Stimulated activated CD4-positive, alpha-beta T cell treated with anti-CD3 and anti-CD28 coated beads, Interleukin-12 subunit alpha, Interleukin-12 subunit beta, amount 100 ng/mL, for 48 hours (primary cell): ENCODE results near the gene PPP1R9A.
"Not testable (repeated sequence)": the region's sequence is repeated elsewhere in the genome, so short reads cannot be mapped to it uniquely, and the experiment has no call there.

Experiments used
- DNase-seq, 3 donors: peaks; one replicate each; pipeline ENCODE4 v3.0.0-alpha.2; 2020; ENCODE audit warnings: low read depth in 2 of 3, low spot score in 1 of 3

The PPP1R9A gene

DNA sequence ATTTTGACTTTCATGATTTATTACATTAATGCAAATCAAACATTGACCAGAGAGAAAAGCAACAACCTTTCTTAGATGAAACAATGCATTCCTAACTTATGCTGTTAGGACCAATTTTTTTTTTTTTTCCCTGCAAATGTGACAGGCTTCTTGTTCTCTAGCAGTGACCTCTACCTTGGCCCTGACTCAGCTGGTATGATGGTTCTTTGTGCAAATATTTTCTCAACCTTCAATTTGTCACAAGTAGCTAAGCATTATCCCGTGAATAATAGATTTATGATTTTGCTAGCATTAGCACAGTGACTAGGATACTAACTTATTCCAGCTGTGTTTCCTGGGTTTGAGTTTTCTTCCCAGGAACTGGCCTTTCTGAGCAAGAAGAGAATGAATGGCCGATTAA, 64.9 kb downstream of the PPP1R9A start:
- DNase-seq, result no peak

DNA sequence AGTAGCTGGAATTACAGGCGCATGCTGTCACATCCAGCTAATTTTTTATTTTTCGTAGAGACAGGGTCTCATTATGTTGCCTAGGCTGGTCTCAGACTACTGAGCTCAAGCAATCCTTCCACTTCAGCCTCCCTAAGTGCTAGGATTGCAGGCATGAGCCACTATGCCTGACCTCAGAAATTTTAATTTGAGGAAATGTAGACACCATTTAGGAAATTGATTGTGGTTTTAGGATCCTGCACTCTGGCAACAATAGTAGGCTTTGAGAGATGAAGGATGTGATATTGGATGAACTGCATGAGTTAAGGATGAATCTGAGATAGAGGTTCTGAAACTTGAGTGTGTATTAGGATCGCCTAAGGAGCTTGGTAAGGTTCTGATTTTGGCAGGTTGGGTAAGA, 66.5 kb downstream of the PPP1R9A start:
- DNase-seq, result no peak

DNA sequence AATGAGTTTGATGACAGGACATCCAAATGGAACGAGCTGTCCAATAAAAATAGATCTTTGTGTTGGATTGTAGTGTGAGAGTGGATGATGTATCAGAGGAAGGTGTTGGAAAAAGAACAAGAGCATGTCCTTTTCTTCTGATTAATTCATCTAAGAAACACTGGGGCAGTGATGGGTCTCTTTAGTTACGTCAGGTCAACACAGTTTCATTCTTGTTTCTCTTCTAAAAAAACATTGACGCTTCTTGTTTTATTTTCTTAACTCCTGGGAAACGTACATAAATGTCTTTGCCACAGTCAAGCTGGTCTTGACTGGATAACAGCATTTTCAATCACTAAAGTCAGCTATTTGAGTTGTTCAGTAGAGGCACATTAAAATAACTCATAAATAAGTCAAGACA, 67.0 kb downstream of the PPP1R9A start:
- no peak for DNase-seq

DNA sequence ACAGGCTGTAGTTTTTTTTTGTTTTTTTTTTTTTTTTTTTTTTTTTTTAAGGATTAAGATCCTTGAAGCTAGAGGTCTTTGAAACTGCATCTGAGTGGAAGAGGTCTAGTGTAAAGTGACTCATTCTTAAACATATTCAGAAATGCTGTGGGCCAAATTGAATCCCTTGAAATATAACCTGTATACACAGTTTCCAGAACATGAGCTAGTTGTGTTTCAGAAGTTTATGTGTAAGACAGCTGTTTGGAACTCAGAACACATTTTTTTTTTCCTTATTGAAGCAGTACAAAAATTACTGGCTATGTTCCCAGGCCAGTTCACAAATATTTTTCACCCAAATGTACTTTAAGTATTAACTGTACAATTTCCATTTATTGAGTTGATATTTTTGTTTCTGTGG, 67.9 kb downstream of the PPP1R9A start:
- no peak for DNase-seq

DNA sequence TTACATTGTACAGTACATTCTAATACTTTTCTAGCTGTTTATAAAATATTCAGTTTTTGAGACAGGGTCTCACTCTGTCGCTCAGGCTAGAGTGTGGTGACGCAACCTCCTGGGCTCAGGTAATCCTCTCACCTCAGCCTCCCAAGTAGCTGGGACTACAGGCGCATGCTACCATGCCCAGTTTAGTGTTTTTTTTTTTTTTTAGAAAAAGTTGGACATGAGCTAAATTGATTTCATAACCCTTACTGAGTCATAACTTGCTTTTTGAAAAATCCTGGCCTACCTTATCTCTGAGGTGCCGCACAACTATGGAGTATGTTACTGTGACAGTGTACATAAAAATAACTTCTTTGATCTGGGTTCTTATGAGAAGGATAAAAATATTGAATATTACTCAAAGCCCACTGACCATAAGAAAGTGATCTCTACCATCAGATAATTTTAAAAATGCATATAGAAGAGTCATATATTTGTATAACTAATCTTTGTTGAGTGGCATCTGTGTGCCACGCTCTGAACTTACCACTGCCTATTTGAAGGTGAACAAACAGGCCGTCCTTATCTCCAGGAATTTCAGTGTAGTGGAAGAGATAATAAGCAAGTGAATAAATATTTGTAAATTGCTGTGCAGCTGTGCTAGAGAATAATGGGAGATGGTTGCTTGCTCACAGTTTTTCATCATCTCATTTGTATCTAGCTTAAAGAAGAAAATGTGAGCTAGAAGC, 73.2 kb downstream of the PPP1R9A start:
- DNase-seq, result no peak

DNA sequence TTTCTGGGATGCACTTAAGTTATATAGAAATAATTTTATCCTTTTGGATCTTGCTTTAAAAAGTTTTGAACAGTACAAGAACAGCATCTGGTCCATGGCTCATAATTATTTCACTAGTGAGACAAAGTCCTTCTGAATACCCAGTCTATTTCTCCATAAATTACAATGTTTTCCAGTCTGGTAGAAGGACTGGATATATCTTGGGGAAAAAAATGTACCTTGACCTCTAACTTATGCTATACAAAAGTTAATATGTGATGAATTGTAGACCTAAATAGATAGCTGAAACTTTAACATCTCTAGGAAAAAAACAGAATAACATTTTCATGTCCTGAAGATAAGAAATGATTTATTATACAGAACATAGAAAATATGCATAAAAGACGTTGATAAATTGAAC, 88.5 kb downstream of the PPP1R9A start:
- no peak for DNase-seq

DNA sequence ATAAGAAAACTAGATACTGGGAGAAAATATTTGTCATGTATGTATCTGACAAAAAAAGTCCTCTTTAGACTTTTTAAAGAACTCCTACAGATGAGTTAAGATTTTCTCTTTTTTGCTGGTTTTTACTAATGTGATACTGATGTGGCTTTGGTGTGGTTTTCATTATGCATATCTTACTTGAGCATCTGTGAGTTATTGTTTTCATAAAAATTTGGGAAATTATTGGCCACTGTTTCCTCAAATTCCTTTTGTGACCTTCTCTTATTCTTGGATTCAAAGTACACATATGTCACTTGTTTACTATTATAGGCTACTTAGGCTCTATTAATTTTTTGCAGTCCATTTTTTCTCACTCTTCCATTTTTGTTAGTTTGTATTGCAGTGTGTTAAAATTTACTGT, 89.0 kb downstream of the PPP1R9A start:
- DNase-seq, result no peak

DNA sequence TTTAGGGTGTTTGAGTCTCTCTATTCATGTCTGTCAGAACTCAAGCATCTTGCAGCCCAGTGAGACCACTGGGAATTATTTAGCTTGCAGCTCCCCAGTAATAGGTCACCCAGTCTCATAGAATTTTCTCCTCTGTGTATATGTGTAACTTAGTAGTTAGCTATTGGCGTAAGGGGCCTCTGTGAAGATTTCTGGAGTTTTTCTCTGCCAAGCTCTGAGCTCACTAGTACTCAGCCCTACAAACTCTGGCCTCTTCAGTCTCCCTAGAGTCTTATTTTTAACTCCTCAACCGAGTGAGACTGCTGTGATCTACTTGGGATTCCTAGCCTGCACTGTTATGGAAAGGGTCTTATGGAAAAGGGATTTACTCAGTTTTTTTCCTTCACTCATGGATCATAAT, 90.2 kb downstream of the PPP1R9A start:
- DNase-seq, result no peak

DNA sequence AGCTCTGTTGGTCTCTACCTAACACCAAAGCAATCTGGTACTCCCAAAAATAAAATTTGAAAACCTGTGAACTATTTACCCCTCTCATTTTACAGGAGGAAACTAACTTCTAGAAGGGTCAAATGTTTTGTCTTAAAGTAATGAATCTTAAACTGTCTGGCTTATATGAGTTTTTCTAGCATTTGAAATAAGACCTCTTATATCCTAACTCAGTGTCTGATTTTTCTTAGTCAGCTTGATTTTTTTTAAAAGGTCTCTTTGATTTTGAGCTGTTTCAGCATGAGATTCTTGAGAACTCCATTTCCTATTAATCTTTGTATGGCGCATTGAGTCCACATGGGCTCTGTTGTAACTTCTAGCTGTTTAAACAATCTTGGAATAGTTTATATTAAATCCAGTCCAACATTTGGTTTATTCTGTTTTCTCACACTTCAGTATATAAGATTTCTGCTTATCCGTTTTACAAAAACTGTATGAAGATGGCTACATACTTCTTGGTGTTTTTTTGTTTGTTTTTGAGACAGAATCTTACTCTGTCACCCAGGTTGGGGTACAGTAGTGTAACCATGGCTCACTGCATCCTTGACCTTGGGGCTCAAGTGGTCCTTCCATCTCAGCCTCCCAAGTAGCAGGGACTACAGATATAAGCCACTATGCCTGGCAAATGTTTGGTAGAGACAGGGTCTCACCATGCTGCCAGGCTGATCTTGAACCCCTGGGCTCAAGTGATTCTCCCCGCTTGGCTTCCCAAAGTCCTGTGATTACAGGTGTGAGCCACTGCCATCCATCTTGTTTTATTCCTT, 91.1 kb downstream of the PPP1R9A start:
- no peak for DNase-seq

DNA sequence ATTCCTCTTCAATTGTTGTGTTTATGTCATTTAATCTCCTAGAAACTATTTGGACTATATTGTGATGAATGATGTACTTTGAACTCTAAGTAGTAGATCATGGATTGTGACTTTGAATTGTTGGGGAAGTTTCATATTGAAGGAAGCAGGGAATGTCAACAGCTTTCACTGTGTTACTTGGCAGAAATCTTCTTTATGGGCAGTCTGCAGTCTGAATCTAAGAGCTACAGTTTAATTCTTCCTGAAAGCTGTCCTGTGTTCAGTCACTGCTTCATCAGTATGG, 91.6 kb downstream of the PPP1R9A start:
- no peak for DNase-seq

DNA sequence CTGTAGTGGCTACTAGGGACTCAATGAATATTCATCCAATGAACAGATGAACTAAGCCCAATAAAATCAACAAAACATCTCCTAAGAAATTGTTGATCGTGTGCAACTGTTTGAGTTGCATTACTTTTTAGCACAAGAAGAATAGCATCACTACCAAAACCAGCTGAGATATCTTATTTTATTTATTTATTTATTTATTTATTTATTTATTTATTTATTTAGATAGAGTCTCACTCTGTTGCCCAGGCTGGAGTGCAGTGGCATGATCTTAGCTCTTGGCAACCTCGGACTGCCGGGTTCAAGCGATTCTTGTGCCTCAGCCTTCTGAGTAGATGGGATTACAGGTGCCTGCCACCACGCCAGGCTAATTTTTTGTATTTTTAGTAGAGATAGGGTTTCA, 92.2 kb downstream of the PPP1R9A start:
- DNase-seq, result not testable (repeated sequence)

DNA sequence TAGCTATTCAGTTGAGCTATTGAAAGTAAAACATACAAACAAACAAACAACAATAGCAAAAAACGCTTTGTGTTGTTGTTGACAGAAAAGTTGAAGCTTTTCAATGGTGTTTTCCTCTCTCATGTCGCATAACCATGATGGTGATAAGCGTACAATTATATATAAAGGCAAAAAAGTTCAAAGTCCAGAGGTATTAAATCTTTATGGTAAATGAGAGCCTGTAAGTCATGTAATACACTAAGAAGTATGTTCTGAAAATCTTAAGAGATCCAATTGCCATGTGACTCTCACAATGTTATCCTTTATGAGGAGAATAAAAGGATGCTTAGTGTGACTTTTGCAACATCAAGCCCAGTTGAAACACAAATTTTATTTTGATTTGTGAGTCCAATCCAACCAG, 93.9 kb downstream of the PPP1R9A start:
- no peak for DNase-seq

DNA sequence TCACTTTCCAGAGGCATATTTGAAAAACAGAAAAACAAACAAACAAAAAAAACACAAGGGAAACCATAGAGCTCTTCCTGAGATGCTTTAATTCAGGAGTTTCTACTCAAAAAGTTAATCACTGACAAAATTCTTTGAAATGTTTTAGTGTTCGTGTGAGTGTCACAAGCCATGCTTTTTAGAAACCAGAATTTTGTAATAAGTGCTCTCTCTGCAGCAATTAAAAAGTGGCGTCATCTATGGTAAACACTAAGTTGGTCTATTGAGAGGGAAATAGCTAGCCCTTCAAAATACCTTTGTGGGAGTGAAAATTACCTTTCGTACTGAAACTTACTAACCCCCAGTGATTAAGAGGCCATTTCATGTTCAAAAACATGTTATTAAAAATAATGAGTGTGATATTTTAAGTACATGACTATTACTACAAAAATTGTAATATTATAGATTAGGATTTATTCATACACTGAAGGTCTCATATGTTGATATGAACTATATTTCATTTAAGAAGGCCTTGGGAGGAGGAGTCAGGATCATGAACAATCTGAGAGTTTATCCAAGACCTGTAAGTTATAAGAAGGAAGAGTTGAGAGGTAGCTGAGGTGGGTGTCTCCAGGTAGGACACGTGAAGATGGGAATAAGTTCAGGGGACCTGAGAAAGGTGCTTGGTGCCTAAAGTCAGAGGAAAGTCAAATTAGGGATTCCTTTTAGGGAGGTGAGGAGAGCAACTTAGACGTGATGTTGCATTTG, 94.6 kb downstream of the PPP1R9A start:
- DNase-seq, result no peak

DNA sequence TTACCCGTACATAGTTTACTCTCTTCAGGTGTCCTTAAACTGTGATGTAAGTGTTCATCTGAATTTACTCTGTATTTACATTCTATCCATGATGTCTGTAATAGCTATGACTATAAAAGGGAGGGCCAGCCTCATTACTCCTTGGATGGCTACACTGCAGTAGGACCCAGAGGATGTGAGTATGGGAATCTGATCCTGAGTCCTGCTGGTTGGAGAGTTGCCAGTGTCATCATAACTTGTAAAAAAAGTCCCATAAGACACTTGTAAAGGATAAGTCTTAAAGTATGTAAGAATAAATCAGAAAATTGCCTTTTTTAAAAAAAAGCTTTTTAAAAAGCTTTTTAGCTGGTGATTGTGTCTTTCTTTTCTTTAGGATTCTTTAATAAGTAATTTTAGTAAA, 95.4 kb downstream of the PPP1R9A start:
- no peak for DNase-seq

DNA sequence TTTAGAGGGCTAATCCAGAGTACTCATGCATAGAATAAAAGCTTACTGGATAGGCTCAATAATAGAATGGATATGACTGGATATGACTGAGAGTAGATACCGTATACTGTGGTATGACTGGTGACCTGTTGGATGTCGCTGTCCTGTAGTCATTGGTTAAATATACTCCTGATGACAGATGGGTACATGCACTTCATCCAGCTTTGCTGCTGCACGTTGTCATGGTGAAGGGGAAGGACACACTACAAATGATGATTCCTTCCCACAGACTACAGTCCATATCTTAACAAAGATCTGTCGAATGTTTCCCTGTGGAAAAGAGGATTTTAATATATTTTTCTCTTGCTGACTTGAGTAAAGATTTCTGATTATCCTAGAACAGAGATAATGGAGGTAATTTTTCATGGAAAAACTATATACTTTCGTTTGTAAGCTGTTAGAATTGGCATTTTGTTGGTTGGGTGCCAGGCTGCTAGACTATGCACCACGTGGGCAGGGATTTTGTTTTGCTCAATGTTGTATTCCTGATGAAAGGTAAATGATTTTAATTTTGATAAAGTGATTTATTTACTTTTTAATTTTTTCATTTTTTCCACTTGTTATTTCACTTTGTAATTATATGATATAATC, 97.3 kb downstream of the PPP1R9A start:
- DNase-seq, result no peak

DNA sequence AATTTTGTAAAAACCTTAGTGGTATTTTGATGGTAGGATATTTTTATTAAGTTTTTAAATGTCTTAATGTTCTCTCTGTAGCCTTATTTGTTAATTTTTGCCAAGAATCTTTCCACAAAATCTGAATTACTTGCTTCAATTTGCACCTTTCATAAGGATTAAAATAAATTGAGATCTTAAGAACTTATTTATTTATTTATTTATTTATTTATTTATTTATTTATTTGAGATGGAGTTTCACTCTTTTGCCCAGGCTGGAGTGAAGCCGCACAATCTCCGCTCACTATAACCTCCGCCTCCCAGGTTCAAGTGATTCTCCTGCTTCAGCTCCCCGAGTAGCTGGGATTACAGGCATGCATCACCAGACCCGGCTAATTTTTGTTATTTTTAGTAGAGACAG, 98.6 kb downstream of the PPP1R9A start:
- no peak for DNase-seq

DNA sequence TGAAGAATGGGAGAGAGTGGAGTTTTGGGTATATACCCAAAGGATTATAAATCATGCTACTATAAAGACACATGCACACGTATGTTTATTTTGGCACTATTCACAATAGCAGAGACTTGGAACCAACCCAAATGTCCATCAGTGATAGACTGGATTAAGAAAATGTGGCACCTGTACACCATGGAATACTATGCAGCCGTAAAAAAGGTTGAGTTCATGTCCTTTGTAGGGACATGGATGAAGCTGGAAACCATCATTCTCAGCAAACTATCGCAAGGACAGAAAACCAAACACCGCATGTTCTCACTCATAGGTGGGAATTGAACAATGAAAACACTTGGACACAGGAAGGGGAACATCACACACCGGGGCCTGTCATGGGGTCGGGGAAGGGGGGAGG, 101.4 kb downstream of the PPP1R9A start:
- not testable (repeated sequence) for DNase-seq

DNA sequence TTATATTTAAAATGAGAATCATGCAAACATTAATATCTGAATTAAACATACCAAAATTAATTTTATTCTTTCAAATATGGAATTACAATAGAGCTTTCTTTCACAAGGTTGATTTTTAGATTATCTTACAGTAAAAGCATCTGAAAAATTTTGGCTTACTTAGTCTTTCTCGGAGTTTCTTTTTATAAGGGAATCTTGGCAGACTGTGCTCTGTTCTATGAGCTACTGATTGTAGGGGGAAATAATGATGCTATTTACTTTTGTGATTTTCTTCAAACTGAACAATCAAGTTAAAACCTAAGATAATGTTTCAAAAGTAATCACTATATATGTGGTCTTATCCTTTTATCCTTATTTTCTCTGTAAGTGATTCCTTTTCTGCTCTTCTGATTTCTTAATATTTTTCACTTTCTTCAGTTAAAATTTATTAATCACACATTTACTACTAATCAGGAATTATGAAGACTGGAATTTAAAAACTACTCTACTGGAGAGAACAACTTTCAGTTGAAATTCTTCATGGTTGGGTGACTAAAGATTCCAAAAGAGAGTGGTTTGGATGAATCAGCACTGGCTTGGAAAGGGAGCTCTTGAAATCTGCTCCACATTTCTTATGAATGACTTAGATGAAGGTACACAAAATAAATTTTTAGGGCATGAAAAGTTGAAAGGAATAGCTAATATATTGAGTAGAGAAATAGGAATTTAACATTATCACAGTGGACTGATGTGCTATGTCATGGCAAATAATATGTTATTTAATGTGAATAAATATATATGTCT, 103.9 kb downstream of the PPP1R9A start:
- DNase-seq, result no peak

DNA sequence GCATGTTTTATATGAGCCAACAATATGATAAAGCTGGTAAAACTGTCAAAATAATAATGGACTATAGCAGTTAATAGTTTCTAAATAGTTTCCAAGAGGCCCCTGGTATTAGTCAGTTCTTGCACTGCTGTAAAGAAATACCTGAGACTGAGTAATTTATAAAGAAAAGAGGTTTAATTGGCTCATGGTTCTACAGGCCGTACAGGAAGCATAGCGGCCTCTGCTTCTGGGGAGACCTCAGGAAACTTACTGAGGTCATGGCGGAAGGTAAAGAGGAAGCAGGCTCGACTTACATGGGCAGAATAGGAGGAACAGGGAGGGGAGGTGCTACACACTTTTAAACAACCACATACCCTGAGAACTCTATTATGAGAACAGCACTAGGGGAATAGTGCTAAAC, 104.6 kb downstream of the PPP1R9A start:
- no peak for DNase-seq

DNA sequence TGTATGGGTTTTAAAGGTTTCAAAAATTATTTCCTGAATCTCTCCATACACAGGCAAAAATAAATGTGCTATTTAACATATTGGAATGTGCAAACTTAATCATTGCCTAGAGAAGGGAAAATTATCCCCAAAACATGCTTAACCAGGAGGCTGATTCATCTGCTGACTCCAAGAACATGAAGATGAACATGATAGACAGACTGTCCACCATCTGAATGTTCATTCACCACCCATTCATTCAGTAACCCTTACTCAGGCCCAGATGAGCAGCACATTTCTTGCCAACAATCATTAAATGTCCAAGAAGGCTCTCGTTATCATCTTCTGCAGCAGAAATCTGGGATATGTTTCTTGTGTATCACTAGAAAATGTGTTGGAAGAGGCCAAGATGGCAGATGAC, 110.6 kb downstream of the PPP1R9A start:
- DNase-seq, result no peak

DNA sequence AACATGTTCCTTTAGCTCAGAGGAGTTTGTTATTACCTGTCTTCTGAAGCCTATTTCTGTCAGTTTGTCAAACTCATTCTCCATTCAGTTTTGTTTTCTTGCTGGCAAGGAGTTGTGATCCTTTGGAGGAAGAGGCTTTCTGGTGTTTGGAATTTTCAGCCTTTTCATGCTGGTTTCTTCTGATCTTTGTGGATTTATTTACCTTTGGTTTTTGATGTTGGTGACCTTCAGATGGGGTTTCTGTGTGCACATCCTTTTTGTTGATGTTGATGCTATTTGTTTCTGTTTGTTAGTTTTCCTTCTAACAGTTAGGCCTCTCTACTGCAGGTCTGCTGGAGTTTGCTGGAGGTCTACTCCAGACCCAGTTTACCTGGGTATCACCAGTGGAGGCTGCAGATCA, 118.6 kb downstream of the PPP1R9A start:
- no peak for DNase-seq
